Caco-2 (cell line): ENCODE data around the gene KLHL2. TPM values are rescaled to one million over a fixed set of nuclear protein-coding genes. Genes with fewer than 3 reads are reported as not detected.
"Not testable (repeated sequence)": the region's sequence is repeated elsewhere in the genome, so short reads cannot be mapped to it uniquely, and the experiment has no call there.

Experiments used
- BruUV-seq: library from RNA; stranded (reverse); fragments of 400-500 nt; replicated peaks from 2 replicates; lab custom pipeline; 2021; lab: Mats Ljungman, UMichigan
- CTCF ChIA-PET: fragments of 300-600 bp; sonication (Branson Sonifier 250); formaldehyde crosslinking; loops from one replicate; lab custom pipeline; 2022; ENCODE audit warnings: antibody characterized with exemption; lab: Charles Lee
- POLR2A ChIA-PET: fragments of 300-600 bp; sonication (Branson Sonifier 250); formaldehyde crosslinking; loops from one replicate; lab custom pipeline; 2022; ENCODE audit warnings: antibody characterized with exemption; lab: Charles Lee
- DNase-seq, 2 experiments: peaks; one replicate each; pipeline versions ENCODE4 v3.0.0 to v3.0.0-alpha.2; 2020 to 2022
- H3K27me3 ChIP-seq: replicated peaks from 2 replicates; pipeline ENCODE4 v1.6.0; 2011; ENCODE audit warnings: low read length; ENCODE audit not compliant: control insufficient read depth, insufficient read depth
- H3K36me3 ChIP-seq: 2 replicates; pipeline ENCODE4 v1.5.1; 2011; ENCODE audit warnings: low read length; ENCODE audit not compliant: control insufficient read depth, insufficient read depth
- H3K4me1 ChIP-seq: fragments of 250-450 bp; sonication (Bioruptor Pico); 2 replicates; pipeline ENCODE4 v1.5.1; 2020; ENCODE audit warnings: mild to moderate bottlenecking
- H3K4me3 ChIP-seq: 2 replicates; pipeline ENCODE4 v1.5.1; 2011; ENCODE audit warnings: low read depth, mild to moderate bottlenecking, control low read depth, low read length
- H3K9me3 ChIP-seq: fragments of 250-450 bp; sonication (Bioruptor Pico); 2 replicates; pipeline ENCODE4 v1.5.1; 2020; ENCODE audit warnings: mild to moderate bottlenecking, moderate library complexity
- H3K27ac Mint-ChIP-seq: one replicate; pipeline ENCODE4 v1.8.0; 2022; ENCODE audit warnings: mixed read lengths; ENCODE audit not compliant: unreplicated experiment
- H3K27me3 Mint-ChIP-seq: one replicate; pipeline ENCODE4 v1.8.0; 2022; ENCODE audit warnings: mixed read lengths; ENCODE audit not compliant: insufficient read depth, unreplicated experiment
- H3K36me3 Mint-ChIP-seq: one replicate; pipeline ENCODE4 v1.8.0; 2022; ENCODE audit warnings: mild to moderate bottlenecking, mixed read lengths; ENCODE audit not compliant: insufficient read depth, unreplicated experiment
- H3K4me1 Mint-ChIP-seq: one replicate; pipeline ENCODE4 v1.8.0; 2022; ENCODE audit warnings: low read depth, mixed read lengths; ENCODE audit not compliant: unreplicated experiment
- H3K4me3 Mint-ChIP-seq: one replicate; pipeline ENCODE4 v1.8.0; 2022; ENCODE audit warnings: mild to moderate bottlenecking, moderate library complexity, mixed read lengths; ENCODE audit not compliant: unreplicated experiment
- H3K9me3 Mint-ChIP-seq: one replicate; pipeline ENCODE4 v1.8.0; 2022; ENCODE audit warnings: mixed read lengths; ENCODE audit not compliant: unreplicated experiment
- intact Hi-C: fragments of 100-400 bp; cut with micrococcal nuclease; formaldehyde crosslinking; loops from one replicate; pipeline ENCODE4 v1.10.0; 2022; ENCODE audit not compliant: unreplicated experiment
- total RNA-seq: library from RNA; stranded (reverse); gene quantifications from 2 replicates; pipeline ENCODE4 v1.2.3, GENCODE V29; 2022
- TF ChIP-seq, protein P1 (sequence below), 2 experiments: fragments of 200-600 bp in 1 of 2; IDR thresholded peaks; 1 replicate in 1 of 2; 2 replicates in 1 of 2; pipeline versions ENCODE4 v1.5.1 to v1.8.0; 2011 to 2022; ENCODE audit warnings: antibody characterized with exemption in 1 of 2, control low read depth in 1 of 2, inconsistent platforms in 1 of 2, low read depth in 1 of 2, low read length in 1 of 2, mild to moderate bottlenecking in 1 of 2, moderate library complexity in 1 of 2; ENCODE audit not compliant: insufficient read depth in 1 of 2, severe bottlenecking in 1 of 2, unreplicated experiment in 1 of 2

Gene KLHL2
- total RNA-seq, 1 experiment from 2014 or later = 15.9 TPM

DNA sequence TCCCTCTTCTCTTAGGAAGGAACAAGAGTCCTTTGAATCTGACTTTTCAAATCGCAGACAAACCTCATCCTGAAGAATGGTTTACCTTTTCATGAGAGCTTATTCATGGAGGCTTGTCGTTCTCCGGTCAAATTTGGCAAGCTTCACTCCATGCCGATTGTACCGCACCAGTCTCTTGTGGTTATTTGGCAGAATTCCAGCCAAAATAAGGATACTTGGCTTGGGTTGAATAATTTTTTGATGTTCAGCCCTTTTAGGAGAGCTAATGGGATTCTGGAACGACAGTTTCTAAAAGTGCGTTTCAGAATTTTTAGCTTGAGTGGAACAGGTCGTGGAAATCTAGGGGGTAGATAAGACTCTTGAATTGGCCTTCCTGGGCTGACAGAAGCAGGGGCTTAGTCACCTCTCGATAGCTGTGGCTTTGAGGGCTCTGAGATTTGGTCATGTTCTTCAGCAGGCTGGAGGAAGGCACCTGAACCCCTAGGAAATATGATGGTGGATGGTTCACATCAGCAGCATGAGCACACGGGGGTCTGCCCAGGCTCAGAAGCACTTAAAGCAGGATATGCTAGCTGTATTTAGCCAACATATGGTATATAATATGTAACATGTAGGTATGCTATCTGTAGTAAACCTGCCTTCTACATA lies 1.5 kb downstream of the KLHL2 start:
- no peak overlapping the region for H3K27ac Mint-ChIP-seq
- Histone ChIP-seq H3K36me3 (no peaks in the 10 kb centered on the region), H3K4me3 (no peak overlapping the region; the same call in 1 of the 2 replicates), H3K4me1 (peaks cover 28% of the 10 kb centered on the region), H3K27me3 (no peaks in the 10 kb centered on the region), H3K9me3 (no peaks in the 10 kb centered on the region)
- intact Hi-C loops = loop anchor here (5.0 to 10.0 kb wide), 2 partner anchors 133 to 256 kb away; no protein-coding TSS in a partner anchor
- peaks cover 9% of the 10 kb centered on the region for H3K9me3 Mint-ChIP-seq
- CTCF ChIA-PET = interaction anchor here (0.8 kb wide), 1 partner anchor 78 kb away, joined by 5 read pairs; no protein-coding TSS in a partner anchor
- no peak for DNase-seq
- BruUV-seq = TSS peak; percentile 38
- H3K36me3 Mint-ChIP-seq = peaks cover 4% of the 10 kb centered on the region
- POLR2A ChIA-PET = interaction anchor here (1.7 kb wide), 1 partner anchor 118 kb away, joined by 4 read pairs; the partner anchor contains the start of gene MSMO1
- peaks cover 38% of the 10 kb centered on the region for H3K4me1 Mint-ChIP-seq
- peak overlapping the region; percentile 74 for H3K4me3 Mint-ChIP-seq
- no peaks in the 10 kb centered on the region for H3K27me3 Mint-ChIP-seq
- TF ChIP-seq, protein P1, sequence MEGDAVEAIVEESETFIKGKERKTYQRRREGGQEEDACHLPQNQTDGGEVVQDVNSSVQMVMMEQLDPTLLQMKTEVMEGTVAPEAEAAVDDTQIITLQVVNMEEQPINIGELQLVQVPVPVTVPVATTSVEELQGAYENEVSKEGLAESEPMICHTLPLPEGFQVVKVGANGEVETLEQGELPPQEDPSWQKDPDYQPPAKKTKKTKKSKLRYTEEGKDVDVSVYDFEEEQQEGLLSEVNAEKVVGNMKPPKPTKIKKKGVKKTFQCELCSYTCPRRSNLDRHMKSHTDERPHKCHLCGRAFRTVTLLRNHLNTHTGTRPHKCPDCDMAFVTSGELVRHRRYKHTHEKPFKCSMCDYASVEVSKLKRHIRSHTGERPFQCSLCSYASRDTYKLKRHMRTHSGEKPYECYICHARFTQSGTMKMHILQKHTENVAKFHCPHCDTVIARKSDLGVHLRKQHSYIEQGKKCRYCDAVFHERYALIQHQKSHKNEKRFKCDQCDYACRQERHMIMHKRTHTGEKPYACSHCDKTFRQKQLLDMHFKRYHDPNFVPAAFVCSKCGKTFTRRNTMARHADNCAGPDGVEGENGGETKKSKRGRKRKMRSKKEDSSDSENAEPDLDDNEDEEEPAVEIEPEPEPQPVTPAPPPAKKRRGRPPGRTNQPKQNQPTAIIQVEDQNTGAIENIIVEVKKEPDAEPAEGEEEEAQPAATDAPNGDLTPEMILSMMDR (IDR thresholded peaks at IDR 0.05; ENCODE audit: insufficient read depth in 1 of 2, low read depth in 1 of 2, low read length in 1 of 2, severe bottlenecking in 1 of 2, unreplicated experiment in 1 of 2) = no peak

DNA sequence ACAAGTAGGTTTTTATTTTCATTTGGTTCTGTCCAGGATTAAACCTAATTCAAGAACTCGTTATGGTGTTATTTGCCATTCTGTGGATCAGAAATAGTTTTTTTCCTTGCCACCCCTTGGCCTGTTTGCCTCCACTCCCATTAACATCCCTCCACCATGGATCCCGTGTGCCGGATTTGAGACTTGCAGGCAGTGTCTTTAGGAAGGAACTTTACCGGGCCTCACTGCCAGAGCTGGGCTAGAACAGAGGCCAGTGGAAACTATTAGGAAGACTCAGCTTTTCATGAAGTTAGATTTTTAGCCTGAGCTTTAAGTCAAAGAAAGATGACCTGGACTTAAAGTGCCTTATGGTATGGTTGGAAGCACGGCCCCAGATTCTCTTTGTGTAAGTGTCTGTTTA lies 2.4 kb downstream of the KLHL2 start:
- Mint-ChIP-seq H3K9me3 (peaks cover 9% of the 10 kb centered on the region), H3K27ac (no peak overlapping the region), H3K36me3 (peaks cover 4% of the 10 kb centered on the region), H3K27me3 (no peaks in the 10 kb centered on the region), H3K4me3 (no peak overlapping the region), H3K4me1 (peaks cover 37% of the 10 kb centered on the region)
- H3K9me3 ChIP-seq = no peaks in the 10 kb centered on the region
- no peaks in the 10 kb centered on the region for H3K27me3 ChIP-seq
- BruUV-seq = no TSS peak
- peaks cover 28% of the 10 kb centered on the region for H3K4me1 ChIP-seq
- H3K36me3 ChIP-seq = no peaks in the 10 kb centered on the region
- TF ChIP-seq, protein P1 (IDR thresholded peaks at IDR 0.05; ENCODE audit: insufficient read depth in 1 of 2, low read depth in 1 of 2, low read length in 1 of 2, severe bottlenecking in 1 of 2, unreplicated experiment in 1 of 2) = no peak
- CTCF ChIA-PET = interaction anchor here (1.0 kb wide), 1 partner anchor 79 kb away, joined by 3 read pairs; no protein-coding TSS in a partner anchor
- intact Hi-C loops = loop anchor here (2.0 to 10.0 kb wide), 3 partner anchors 117 to 255 kb away; partner anchors contain the start of gene MSMO1
- no peak overlapping the region for H3K4me3 ChIP-seq
- no peak for DNase-seq
- POLR2A ChIA-PET = no interaction called here

DNA sequence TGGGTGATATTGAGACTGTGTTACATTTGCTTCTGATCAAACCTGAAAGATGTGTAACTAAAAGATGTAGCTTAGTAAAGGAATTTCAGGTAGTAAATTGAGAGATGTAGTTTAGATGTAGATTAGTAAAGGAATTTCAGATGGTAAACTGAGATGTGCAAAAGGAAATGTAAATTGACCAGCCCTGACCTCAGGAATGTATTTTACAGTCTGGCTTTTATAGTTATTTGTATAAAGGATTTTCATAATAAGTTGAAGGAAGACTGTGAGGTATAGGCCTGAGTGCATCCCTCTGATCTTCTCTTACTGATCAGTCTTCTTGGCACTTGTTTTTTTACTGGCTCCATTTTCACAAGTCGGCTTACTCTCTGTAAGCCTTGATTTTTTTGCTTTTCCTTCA lies 3.2 kb downstream of the KLHL2 start:
- H3K36me3 Mint-ChIP-seq = peaks cover 4% of the 10 kb centered on the region
- no TSS peak for BruUV-seq
- intact Hi-C loops = loop anchor here (2.0 kb wide), 1 partner anchor 116 kb away; the partner anchor contains the start of gene MSMO1
- ChIA-PET CTCF (interaction anchor here (1.0 kb wide), 1 partner anchor 80 kb away, joined by 3 read pairs; no protein-coding TSS in a partner anchor), POLR2A (no interaction called here)
- peaks cover 31% of the 10 kb centered on the region for H3K4me1 Mint-ChIP-seq
- H3K36me3 ChIP-seq = no peaks in the 10 kb centered on the region
- H3K4me3 ChIP-seq = no peak overlapping the region
- no peaks in the 10 kb centered on the region for H3K9me3 ChIP-seq
- peak in 1 of 2 experiments; percentile 22 for DNase-seq
- TF ChIP-seq, protein P1 (IDR thresholded peaks at IDR 0.05; ENCODE audit: insufficient read depth in 1 of 2, low read depth in 1 of 2, low read length in 1 of 2, severe bottlenecking in 1 of 2, unreplicated experiment in 1 of 2) = no peak
- H3K27ac Mint-ChIP-seq = no peak overlapping the region
- no peak overlapping the region for H3K4me3 Mint-ChIP-seq
- H3K27me3 Mint-ChIP-seq = no peaks in the 10 kb centered on the region
- no peaks in the 10 kb centered on the region for H3K27me3 ChIP-seq
- H3K4me1 ChIP-seq = peaks cover 28% of the 10 kb centered on the region
- H3K9me3 Mint-ChIP-seq = peaks cover 9% of the 10 kb centered on the region

DNA sequence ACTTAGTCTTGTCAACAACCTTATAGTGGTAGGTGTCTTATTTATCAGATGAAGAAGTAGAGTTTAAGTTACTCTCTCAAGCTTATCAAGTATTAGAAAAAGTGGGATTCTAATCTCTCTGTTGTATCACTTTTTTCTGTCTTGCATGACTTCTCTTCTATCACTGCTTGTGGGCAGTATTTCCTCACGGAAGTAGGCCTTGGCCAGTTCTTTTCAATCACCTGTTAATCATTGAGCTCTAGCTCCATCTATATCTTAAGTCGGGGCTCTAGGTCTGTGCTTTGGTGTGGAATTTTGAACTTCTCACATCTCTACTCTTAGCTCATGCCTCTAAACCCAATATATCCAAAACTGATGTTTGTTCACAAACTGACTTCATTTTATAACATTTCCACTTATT lies 5.3 kb downstream of the KLHL2 start:
- H3K4me1 Mint-ChIP-seq = peaks cover 34% of the 10 kb centered on the region
- ChIA-PET POLR2A (interaction anchor here (0.5 to 0.9 kb wide), 2 partner anchors 115 to 116 kb away, joined by 3 read pairs; partner anchors contain the start of gene MSMO1), CTCF (interaction anchor here (0.5 to 1.3 kb wide), 5 partner anchors 81 to 133 kb away, joined by 3 to 7 read pairs (median 5); partner anchors contain the start of genes MSMO1 and TMEM192)
- BruUV-seq, H3K4me3 Mint-ChIP-seq, H3K9me3 ChIP-seq, H3K9me3 Mint-ChIP-seq, H3K36me3 Mint-ChIP-seq, H3K27me3 ChIP-seq, H3K4me3 ChIP-seq, H3K27me3 Mint-ChIP-seq, H3K36me3 ChIP-seq, intact Hi-C loops, H3K27ac Mint-ChIP-seq: not testable (repeated sequence)
- peaks cover 19% of the 10 kb centered on the region; the same call in 1 of the 2 replicates for H3K4me1 ChIP-seq
- peak in 1 of 2 experiments; percentile 12 for DNase-seq
